A549 treated with CORT108297 at 1 μM for 4 hours (cell line): ENCODE results near the gene PCDH9. TPM values are rescaled to one million over a fixed set of nuclear protein-coding genes. Genes with fewer than 3 reads are reported as not detected.

Experiments
- total RNA-seq: library from RNA; stranded (reverse); fragments of 200-300 nt; extraction: Qiagen RNA extraction; gene quantifications from 5 replicates; pipeline ENCODE4 v1.2.3, GENCODE V29; 2022

Gene PCDH9
- total RNA-seq, result 6.6 to 8.5 TPM (median 7.2 TPM) in 5 replicates

GRCh38 chr13:67229481-67230403, at the start of gene PCDH9:
Gene PCDH9 (minus strand): TSS chr13:67230336. CDS start chr13:67228440, 1,896 bp downstream.

